ENCODE data around the gene XCL2. TPM values are rescaled to one million over a fixed set of nuclear protein-coding genes. Genes with fewer than 3 reads are reported as not detected.

Gene XCL2
- polyA plus RNA-seq, 3 donors = 0.31 TPM; not detected in 2

GRCh38 chr1:168518201-168518689 lies 25.6 kb downstream of the XCL2 start:
- no peak for DNase-seq

GRCh38 chr1:168514455-168514854 lies 29.3 kb downstream of the XCL2 start:
- DNase-seq = no peak

- no peak for DNase-seq
Measured at GRCh38 chr1:168513656-168514404, 30.0 kb downstream of the XCL2 start.

- DNase-seq = no peak
Measured at GRCh38 chr1:168512864-168513595, 30.8 kb downstream of the XCL2 start.

- DNase-seq = no peak
Measured at GRCh38 chr1:168509875-168510791, 33.7 kb downstream of the XCL2 start.

- DNase-seq = no peak
Measured at GRCh38 chr1:168509210-168509609, 34.6 kb downstream of the XCL2 start.

- no peak for DNase-seq
Measured at GRCh38 chr1:168507828-168508227, 36.0 kb downstream of the XCL2 start.

GRCh38 chr1:168507231-168507630 lies 36.6 kb downstream of the XCL2 start:
- no peak for DNase-seq

- no peak for DNase-seq
Measured at GRCh38 chr1:168506204-168506819, 37.5 kb downstream of the XCL2 start.

GRCh38 chr1:168505006-168505405 lies 38.8 kb downstream of the XCL2 start:
- DNase-seq = no peak

GRCh38 chr1:168504064-168504837 lies 39.5 kb downstream of the XCL2 start:
- DNase-seq = no peak

- DNase-seq = no peak
Measured at GRCh38 chr1:168499688-168500049, 44.1 kb downstream of the XCL2 start.

- DNase-seq = no peak
Measured at GRCh38 chr1:168498956-168499687, 44.7 kb downstream of the XCL2 start.

GRCh38 chr1:168498159-168498631 lies 45.6 kb downstream of the XCL2 start:
- peak; percentile 57 for DNase-seq

GRCh38 chr1:168497376-168497950 lies 46.3 kb downstream of the XCL2 start:
- DNase-seq = no peak

- no peak for DNase-seq
Measured at GRCh38 chr1:168491527-168492164, 52.2 kb downstream of the XCL2 start.
